WI38 (cell line): Measurements from ENCODE around the gene IRS1.

Experiments used
- H3K4me3 ChIP-seq: 2 replicates; pipeline ENCODE4 v1.5.1; 2011; ENCODE audit warnings: low read depth, mild to moderate bottlenecking, control low read depth, low read length
- CTCF ChIP-seq: IDR thresholded peaks from 2 replicates; pipeline ENCODE4 v1.5.1; 2012; ENCODE audit warnings: low read depth, mild to moderate bottlenecking, control low read depth, low read length

Gene IRS1

GRCh38 chr2:226694586-226695284, 104.9 kb downstream of the IRS1 start:
- H3K4me3 ChIP-seq = no peak overlapping the region
- TF ChIP-seq CTCF = no peak

- no peak overlapping the region for H3K4me3 ChIP-seq
- no peak for TF ChIP-seq CTCF
These were observed 105.5 kb downstream of the IRS1 start for GRCh38 chr2:226694149-226694548.

GRCh38 chr2:226693521-226693920, 106.1 kb downstream of the IRS1 start:
- TF ChIP-seq CTCF = no peak

GRCh38 chr2:226692521-226693126, 107.0 kb downstream of the IRS1 start:
- H3K4me3 ChIP-seq = no peak overlapping the region
- no peak for TF ChIP-seq CTCF

More at GRCh38 chr2:226693521-226693920, 106.1 kb downstream of the IRS1 start:
- no peak overlapping the region for H3K4me3 ChIP-seq

- no peak for TF ChIP-seq CTCF
- H3K4me3 ChIP-seq = no peak overlapping the region
These were observed 108.4 kb downstream of the IRS1 start for GRCh38 chr2:226691255-226691654.

GRCh38 chr2:226690461-226691024, 109.1 kb downstream of the IRS1 start:
- H3K4me3 ChIP-seq = no peak overlapping the region
- TF ChIP-seq CTCF = no peak

GRCh38 chr2:226687641-226688253, 111.9 kb downstream of the IRS1 start:
- H3K4me3 ChIP-seq = no peak overlapping the region
- TF ChIP-seq CTCF = no peak
